VCaP (cell line): ENCODE measurements around the gene RDX.

ENCODE experiments used
- H3K27ac ChIP-seq: fragments of 450-650 bp; 2 replicates; pipeline ENCODE4 v1.5.1; 2017
- CTCF ChIP-seq: fragments of 450-650 bp; conservative IDR thresholded peaks from 2 replicates; pipeline ENCODE4 v1.5.1; 2017; ENCODE audit warnings: mild to moderate bottlenecking, moderate library complexity

Gene RDX

GRCh38 chr11:110133160-110133559, 163.3 kb downstream of the RDX start:
- H3K27ac ChIP-seq = no peak overlapping the region

GRCh38 chr11:110131386-110132123, 164.9 kb downstream of the RDX start:
- H3K27ac ChIP-seq = no peak overlapping the region
- no peak for TF ChIP-seq CTCF

More at GRCh38 chr11:110133160-110133559, 163.3 kb downstream of the RDX start:
- no peak for TF ChIP-seq CTCF

- H3K27ac ChIP-seq = no peak overlapping the region
- no peak for TF ChIP-seq CTCF
These were observed 165.7 kb downstream of the RDX start for GRCh38 chr11:110130642-110131238.

- H3K27ac ChIP-seq = peak overlapping the region; percentile 26
- TF ChIP-seq CTCF = no peak
These were observed 168.3 kb downstream of the RDX start for GRCh38 chr11:110128161-110128560.

- no peak for TF ChIP-seq CTCF
These were observed 169.5 kb downstream of the RDX start for GRCh38 chr11:110126936-110127335.

GRCh38 chr11:110125632-110126031, 170.8 kb downstream of the RDX start:
- H3K27ac ChIP-seq = no peak overlapping the region
- TF ChIP-seq CTCF = no peak

More at GRCh38 chr11:110126936-110127335, 169.5 kb downstream of the RDX start:
- no peak overlapping the region for H3K27ac ChIP-seq
